NCI-H1436 treated with DMSO at 0.1 percent for 48 hours (cell line): ENCODE data around the gene NDE1.
"Not testable (repeated sequence)": the region's sequence is repeated elsewhere in the genome, so short reads cannot be mapped to it uniquely, and the experiment has no call there.

ENCODE experiments used
- DNase-seq: peaks from one replicate; lab custom pipeline; 2025; lab: John Stamatoyannopoulos, UW

NDE1 gene

GRCh38 chr16:15652293-15653001 lies 2.4 kb downstream of the NDE1 start:
- DNase-seq = no peak

DNA sequence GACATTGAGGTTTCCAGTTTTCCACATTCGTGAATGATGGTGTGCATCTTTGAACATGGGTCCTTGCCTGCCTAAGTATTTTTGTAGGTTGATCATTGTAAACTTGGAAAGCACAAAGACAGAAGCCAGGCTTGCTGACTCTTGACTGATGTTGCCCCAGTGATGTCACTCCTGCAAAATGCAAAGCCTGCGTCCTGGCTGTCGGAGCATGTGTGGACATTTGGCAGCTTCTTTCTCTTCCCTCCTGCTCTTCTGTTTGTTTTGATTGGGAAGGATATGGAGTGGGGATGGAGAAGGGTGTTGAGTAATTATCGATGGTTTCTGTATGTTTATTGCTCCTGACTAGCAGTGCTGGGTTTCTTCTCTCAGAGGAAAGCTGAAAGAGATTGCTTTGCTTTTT lies 3.2 kb downstream of the NDE1 start:
- no peak for DNase-seq

DNA sequence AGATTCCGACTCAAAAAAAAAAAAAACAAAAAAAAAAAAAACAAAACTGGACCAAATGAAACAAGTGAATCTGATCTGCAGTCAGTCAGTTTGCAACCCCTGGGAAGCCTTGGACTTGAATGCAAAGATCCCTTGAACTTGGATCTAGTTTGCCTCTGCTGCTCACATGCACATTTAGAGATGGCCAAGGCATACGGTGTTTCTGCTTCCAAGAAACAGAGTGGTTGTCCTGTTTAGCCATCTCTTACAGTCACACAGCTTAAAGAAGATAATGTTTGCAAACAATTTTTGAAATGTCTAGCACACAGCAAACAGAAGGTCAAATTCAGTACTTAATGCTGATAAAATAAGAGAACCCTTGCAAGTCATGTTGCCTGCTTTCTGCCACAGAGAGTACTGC lies 4.5 kb downstream of the NDE1 start:
- DNase-seq = no peak

- not testable (repeated sequence) for DNase-seq
Measured at GRCh38 chr16:15655561-15655960, 5.5 kb downstream of the NDE1 start.

DNA sequence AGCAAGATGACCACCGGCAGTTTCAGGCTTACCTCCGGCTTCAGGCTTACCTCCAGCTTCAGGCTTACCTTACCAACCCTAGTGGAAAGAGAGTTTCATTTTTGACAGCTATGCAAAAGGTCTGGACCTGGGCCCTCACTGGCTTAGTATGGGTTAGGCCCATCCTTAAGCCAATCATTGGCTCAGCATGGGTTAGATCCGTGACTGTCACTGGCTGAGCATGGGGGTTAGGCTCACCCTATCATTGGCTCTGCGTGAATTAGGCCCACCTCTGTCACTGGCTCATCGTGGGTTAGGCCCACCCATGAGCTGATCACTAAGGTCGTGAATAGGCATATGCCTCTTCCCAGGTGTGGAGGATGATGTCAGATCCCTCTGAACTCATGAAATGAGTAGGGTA lies 8.1 kb downstream of the NDE1 start:
- DNase-seq = no peak

DNA sequence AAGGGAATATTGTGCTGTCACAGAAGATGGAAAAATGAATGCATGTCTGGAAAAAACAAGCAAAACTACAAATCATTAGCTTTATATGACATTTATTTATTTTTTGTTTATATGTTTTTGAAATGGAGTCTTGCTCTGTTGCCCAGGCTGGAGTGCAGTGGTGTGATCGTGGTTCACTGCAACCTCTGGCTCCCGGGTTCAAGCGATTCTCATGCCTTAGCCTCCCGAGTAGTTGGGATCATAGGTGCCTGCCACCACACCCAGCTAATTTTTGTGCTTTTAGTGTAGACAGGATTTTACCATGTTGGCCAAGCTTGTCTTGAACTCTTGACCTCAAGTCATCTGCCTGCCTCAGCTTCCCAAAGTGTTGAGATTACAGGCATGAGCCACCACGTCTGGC lies 8.5 kb downstream of the NDE1 start:
- DNase-seq = no peak

DNA sequence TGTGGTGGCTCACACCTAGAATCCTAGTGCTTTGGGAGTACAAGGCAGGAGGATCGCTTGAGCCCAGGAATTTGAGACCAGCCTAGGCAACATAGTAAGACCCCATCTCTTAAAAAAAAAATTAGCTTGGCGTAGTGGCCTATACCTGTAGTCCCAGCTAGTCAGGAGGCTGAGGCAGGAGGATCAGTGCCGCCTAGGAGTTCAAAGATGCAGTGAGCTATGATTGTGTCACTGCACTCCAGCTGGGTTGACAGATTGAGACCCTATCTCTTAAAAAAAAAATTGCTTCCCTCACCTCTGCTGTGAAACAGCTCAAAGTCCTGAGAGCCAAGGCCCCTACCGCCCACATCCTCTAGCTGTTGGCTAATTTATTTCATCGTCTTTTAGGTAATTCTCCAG lies 10.2 kb downstream of the NDE1 start:
- no peak for DNase-seq

GRCh38 chr16:15665107-15665506 lies 15.1 kb downstream of the NDE1 start:
- DNase-seq = no peak

GRCh38 chr16:15667091-15667742 lies 17.2 kb downstream of the NDE1 start:
- DNase-seq = no peak

DNA sequence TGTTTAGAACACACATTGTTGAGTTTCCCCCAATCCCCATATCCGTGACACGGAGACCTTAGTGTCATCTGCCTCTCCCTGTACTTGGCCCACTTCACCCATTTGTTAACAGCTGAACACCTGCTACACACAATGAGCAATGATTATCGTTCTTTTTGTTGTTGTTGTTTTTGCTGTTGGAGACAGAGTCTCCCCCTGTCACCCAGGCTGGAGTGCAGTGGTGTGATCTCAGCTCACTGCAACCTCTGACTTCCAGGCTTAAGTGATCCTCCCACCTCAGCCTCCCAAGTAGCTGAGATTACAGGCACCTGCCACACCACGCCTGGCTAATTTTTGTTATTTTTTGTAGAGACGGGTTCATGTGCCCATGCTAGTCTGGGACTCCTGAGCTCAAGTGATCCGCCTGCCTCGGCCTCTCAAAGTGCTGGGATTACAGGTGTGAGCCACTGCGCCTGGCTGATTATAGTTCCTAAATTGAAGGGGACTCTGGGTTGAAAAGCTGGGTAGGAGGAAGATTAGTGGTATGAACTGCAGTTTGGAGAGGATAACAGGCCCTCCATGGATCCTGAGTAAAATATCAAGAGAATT lies 21.6 kb downstream of the NDE1 start:
- DNase-seq = peak; percentile 31

GRCh38 chr16:15672127-15672513 lies 22.1 kb downstream of the NDE1 start:
- not testable (repeated sequence) for DNase-seq

DNA sequence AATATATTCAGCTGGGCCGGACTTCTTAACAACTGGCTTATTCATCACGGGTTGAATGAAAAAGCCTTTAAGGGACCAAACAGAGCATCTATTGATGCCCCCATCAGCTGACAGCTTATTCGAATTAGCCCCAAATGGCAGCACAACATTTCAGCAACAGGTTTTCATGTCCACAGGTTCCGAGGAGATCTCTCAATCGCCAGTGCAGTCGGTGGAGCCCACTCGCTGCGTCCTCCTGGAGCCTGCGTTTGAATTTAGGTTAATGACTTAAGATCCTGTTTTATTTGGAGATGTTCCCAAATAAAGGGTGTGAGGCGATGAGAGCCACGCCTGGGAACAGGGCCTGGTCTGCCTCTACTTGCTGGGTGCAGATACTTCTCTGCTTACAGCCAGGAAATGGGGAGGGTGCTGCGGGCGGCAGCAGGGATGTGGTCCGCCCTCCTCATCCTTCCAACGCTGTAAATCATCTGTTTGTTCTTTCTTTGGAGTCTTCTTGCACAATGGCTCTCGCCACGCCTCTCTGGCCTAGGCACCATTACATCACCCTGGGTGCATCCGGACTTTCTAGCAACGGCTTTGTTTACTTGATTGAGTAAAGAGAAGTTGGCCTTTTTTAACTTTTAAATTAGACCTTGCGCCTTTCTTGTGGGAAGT lies 22.6 kb downstream of the NDE1 start:
- DNase-seq = peak; percentile 80

- DNase-seq = no peak
Measured at GRCh38 chr16:15674571-15674970, 24.5 kb downstream of the NDE1 start.

GRCh38 chr16:15676506-15676905 lies 26.5 kb downstream of the NDE1 start:
- DNase-seq = no peak

DNA sequence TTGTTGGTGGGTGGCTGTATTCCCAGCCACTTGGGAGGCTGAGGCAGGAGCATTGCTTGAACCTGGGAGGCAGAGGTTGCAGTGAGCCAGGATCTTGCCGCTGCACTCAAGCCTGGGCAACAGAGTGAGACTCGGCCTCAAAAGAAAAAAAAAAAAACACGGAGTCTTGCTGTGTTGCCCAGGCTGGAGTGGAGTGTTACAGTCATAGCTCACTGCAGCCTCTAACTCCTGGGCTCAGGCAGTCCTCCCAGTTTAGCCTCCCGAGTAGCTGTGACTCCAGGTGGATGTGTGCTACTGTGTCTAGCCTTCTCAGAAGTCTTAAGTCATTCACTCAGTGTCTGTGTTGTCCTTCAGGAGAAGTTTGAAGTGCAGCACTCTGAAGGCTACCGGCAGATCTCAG lies 27.4 kb downstream of the NDE1 start:
- DNase-seq = no peak

GRCh38 chr16:15682105-15682570 lies 32.1 kb downstream of the NDE1 start:
- DNase-seq = no peak

DNA sequence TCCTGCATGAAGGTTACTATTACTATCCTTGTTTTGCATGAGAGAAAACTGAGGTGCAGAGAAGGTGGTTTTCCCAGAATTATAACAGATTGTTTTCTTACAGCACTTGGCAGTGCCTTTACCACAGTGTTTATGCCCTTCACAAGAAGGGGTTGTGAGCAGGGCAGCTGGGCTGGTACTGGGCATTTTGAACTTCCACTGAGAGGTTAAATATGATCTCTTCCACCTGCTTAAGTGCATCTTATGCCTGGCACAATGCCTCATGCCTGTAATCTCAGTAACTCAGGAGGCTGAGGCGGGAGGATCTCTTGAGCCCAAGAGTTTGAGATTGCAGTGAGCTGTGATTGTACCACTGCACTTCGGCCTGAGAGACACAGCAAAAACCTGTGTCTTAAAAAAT lies 36.2 kb downstream of the NDE1 start:
- no peak for DNase-seq

GRCh38 chr16:15689290-15689689 lies 39.2 kb downstream of the NDE1 start:
- no peak for DNase-seq

- no peak for DNase-seq
Measured at GRCh38 chr16:15690296-15690695, 40.3 kb downstream of the NDE1 start.

GRCh38 chr16:15691046-15691445 lies 41.0 kb downstream of the NDE1 start:
- no peak for DNase-seq

DNA sequence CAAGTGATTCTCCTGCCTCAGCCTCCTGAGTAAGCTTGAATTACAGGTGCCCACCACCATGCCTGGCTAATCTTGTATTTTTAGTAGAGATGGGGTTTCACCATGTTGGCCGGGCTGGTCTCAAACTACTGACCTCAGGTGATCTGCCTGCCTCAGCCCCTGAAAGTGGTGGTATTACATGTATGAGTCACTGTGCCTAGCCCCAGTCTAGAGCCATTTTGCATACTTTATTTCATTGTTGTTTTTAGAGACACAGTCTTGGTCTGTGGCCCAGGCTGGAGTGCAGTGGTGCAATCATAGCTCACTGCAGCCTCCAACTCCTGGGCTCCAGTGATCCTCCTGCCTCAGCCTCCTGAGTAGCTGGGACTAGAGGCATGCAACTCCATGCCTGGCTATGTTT lies 42.5 kb downstream of the NDE1 start:
- not testable (repeated sequence) for DNase-seq

DNA sequence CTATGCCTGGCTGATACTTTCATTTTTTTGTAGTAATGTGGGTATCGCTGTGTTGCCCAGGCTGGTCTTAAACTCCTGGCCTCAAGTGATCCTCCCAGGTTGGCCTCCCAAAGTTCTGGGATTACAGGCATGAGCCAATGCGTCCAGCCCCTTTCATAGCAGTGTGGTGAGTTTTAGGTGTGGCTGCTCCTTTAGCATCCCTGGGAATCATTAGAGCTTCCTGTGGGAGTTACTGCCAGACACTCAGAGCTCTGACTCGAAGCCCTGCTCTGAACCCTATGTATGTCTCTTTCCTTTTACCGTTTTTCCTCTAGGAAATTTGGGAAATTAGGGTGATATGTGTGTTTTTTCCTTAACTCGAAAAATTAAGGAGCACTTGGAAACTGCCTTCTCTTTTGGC lies 44.5 kb downstream of the NDE1 start:
- DNase-seq = no peak

GRCh38 chr16:15699819-15700218 lies 49.8 kb downstream of the NDE1 start:
- no peak for DNase-seq
